Panc1 (cell line): Measurements from ENCODE around the gene SORT1. TPM values are rescaled to one million over a fixed set of nuclear protein-coding genes. Genes with fewer than 3 reads are reported as not detected.

Experiments used
- ATAC-seq: fragments of 200-7000 bp; cut with Tn5 transposase; 2 replicates; pipeline ENCODE4 v1.9.1; 2020; ENCODE audit warnings: mild to moderate bottlenecking, moderate library complexity
- BruUV-seq: library from RNA; stranded (reverse); fragments of 400-500 nt; replicated peaks from 2 replicates; lab custom pipeline; 2021; lab: Mats Ljungman, UMichigan
- CTCF ChIA-PET: fragments of 300-600 bp; sonication (Branson Sonifier 250); formaldehyde crosslinking; loops from one replicate; lab custom pipeline; 2022; ENCODE audit warnings: antibody characterized with exemption; lab: Charles Lee
- POLR2A ChIA-PET: fragments of 300-600 bp; sonication (Branson Sonifier 250); formaldehyde crosslinking; loops from one replicate; lab custom pipeline; 2022; ENCODE audit warnings: antibody characterized with exemption; lab: Charles Lee
- DNase-seq: peaks from one replicate; pipeline ENCODE4 v3.0.0-alpha.2; 2010; ENCODE audit warnings: low read depth, low spot score
- H3K27ac ChIP-seq: 2 replicates; pipeline ENCODE4 v1.5.1; 2011; ENCODE audit warnings: mild to moderate bottlenecking, low read length, inconsistent platforms
- H3K27me3 ChIP-seq: fragments of 200-500 bp; sonication (Bioruptor generic); 2 replicates; pipeline ENCODE4 v1.6.0; 2014; ENCODE audit warnings: low read length, inconsistent platforms; ENCODE audit not compliant: control insufficient read depth, insufficient read depth
- H3K36me3 ChIP-seq: fragments of 200-500 bp; sonication (Bioruptor generic); 2 replicates; pipeline ENCODE4 v1.5.1; 2014; ENCODE audit warnings: inconsistent platforms, mild to moderate bottlenecking, low read length, moderate library complexity; ENCODE audit not compliant: control insufficient read depth, insufficient read depth
- H3K4me1 ChIP-seq: 2 replicates; pipeline ENCODE4 v1.5.1; 2011; ENCODE audit warnings: inconsistent platforms, mild to moderate bottlenecking, low read length, moderate library complexity; ENCODE audit not compliant: control insufficient read depth, insufficient read depth
- H3K4me3 ChIP-seq, 2 experiments: 2 replicates each; pipeline ENCODE4 v1.5.1; 2011 to 2012; ENCODE audit warnings: low read depth in 2 of 2, low read length in 2 of 2, mild to moderate bottlenecking in 2 of 2, inconsistent platforms in 1 of 2, moderate library complexity in 1 of 2
- H3K9me3 ChIP-seq: fragments of 200-500 bp; sonication (Bioruptor generic); 2 replicates; pipeline ENCODE4 v1.5.1; 2014; ENCODE audit warnings: low read depth, mild to moderate bottlenecking, inconsistent platforms, low read length, moderate library complexity; ENCODE audit not compliant: control insufficient read depth, insufficient read depth
- CTCF ChIP-seq: fragments of 450-650 bp; IDR thresholded peaks from 2 replicates; pipeline ENCODE4 v1.5.1; 2017; ENCODE audit warnings: mild to moderate bottlenecking
- POLR2AphosphoS5 ChIP-seq: IDR thresholded peaks from 2 replicates; pipeline ENCODE4 v1.6.1; 2012; ENCODE audit warnings: mild to moderate bottlenecking, low read depth, low read length, moderate library complexity
- SIN3A ChIP-seq: IDR thresholded peaks from 2 replicates; pipeline ENCODE4 v1.6.1; 2012; ENCODE audit warnings: low read depth, mild to moderate bottlenecking, low read length, moderate library complexity, borderline replicate concordance; ENCODE audit not compliant: insufficient read depth
- TCF7L2 ChIP-seq: IDR thresholded peaks from 2 replicates; pipeline ENCODE4 v1.6.1; 2011; ENCODE audit warnings: mild to moderate bottlenecking, low read depth, low read length, inconsistent platforms
- in situ Hi-C: cut with HindIII; loops from 2 replicates; pipeline ENCODE4 v1.10.0; 2016; ENCODE audit warnings: low sequenced_read_pairs, low pct_unique_long_range_greater_than_20kb
- intact Hi-C: fragments of 100-400 bp; cut with micrococcal nuclease; formaldehyde crosslinking; loops from one replicate; pipeline ENCODE4 v1.10.0; 2022; ENCODE audit not compliant: unreplicated experiment
- total RNA-seq: library from RNA; stranded (reverse); gene quantifications from one replicate; pipeline ENCODE4 v1.2.1, GENCODE V29; 2021; ENCODE audit not compliant: unreplicated experiment
- TF ChIP-seq, protein P1 (sequence below), 2 experiments: IDR thresholded peaks; 2 replicates each; pipeline ENCODE4 v1.6.1; 2011 to 2012; ENCODE audit warnings: low read depth in 2 of 2, control low read depth in 1 of 2, low read length in 1 of 2, mild to moderate bottlenecking in 1 of 2, moderate library complexity in 1 of 2; ENCODE audit not compliant: insufficient read depth in 1 of 2

Gene SORT1
- total RNA-seq, 1 experiment from 2014 or later = 25.1 TPM

DNA sequence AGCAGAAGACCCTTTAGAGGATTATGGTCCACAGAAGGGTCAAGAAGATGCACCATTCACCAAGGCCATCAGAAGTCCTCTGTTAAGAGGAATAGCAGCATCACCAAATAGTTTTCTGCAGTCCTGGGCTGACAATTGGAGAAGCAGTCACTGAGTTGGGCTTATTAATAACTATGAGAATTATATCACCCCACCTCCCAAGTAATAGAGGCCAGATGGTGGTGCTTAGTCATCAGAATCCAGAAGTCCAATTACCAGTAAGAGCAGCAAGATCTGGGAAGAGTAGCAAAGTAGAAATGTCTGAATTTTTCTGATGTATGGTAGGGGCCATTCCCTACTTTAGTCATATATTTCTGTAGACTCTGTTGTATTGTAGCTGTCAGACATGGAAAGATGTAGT lies 34.6 kb upstream of the SORT1 start:
- DNase-seq (no peak), ATAC-seq (no peak)
- Histone ChIP-seq H3K4me3 (no peak overlapping the region), H3K27ac (no peak overlapping the region), H3K27me3 (no peaks in the 10 kb centered on the region), H3K9me3 (no peaks in the 10 kb centered on the region), H3K4me1 (peaks cover under 1% of the 10 kb centered on the region; the same call in 1 of the 2 replicates), H3K36me3 (no peaks in the 10 kb centered on the region)
- intact Hi-C loops (loop anchor here (10.0 kb wide), 1 partner anchor 102 kb away; the partner anchor contains the start of gene GPR61), in situ Hi-C loops (no loop called here)
- POLR2A ChIA-PET = no interaction called here
- no TSS peak for BruUV-seq
- TF ChIP-seq CTCF (no peak), TCF7L2 (no peak), POLR2AphosphoS5 (no peak), SIN3A (no peak)
- TF ChIP-seq, protein P1, sequence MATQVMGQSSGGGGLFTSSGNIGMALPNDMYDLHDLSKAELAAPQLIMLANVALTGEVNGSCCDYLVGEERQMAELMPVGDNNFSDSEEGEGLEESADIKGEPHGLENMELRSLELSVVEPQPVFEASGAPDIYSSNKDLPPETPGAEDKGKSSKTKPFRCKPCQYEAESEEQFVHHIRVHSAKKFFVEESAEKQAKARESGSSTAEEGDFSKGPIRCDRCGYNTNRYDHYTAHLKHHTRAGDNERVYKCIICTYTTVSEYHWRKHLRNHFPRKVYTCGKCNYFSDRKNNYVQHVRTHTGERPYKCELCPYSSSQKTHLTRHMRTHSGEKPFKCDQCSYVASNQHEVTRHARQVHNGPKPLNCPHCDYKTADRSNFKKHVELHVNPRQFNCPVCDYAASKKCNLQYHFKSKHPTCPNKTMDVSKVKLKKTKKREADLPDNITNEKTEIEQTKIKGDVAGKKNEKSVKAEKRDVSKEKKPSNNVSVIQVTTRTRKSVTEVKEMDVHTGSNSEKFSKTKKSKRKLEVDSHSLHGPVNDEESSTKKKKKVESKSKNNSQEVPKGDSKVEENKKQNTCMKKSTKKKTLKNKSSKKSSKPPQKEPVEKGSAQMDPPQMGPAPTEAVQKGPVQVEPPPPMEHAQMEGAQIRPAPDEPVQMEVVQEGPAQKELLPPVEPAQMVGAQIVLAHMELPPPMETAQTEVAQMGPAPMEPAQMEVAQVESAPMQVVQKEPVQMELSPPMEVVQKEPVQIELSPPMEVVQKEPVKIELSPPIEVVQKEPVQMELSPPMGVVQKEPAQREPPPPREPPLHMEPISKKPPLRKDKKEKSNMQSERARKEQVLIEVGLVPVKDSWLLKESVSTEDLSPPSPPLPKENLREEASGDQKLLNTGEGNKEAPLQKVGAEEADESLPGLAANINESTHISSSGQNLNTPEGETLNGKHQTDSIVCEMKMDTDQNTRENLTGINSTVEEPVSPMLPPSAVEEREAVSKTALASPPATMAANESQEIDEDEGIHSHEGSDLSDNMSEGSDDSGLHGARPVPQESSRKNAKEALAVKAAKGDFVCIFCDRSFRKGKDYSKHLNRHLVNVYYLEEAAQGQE (IDR thresholded peaks at IDR 0.05; ENCODE audit: insufficient read depth in 1 of 2, low read depth in 2 of 2, low read length in 1 of 2) = no peak
- CTCF ChIA-PET = no interaction called here

- CTCF ChIA-PET = interaction anchor here (0.6 to 1.0 kb wide), 2 partner anchors 106 to 346 kb away, joined by 3 to 17 read pairs; no protein-coding TSS in a partner anchor
- POLR2A ChIA-PET = no interaction called here
- intact Hi-C loops (no loop called here), in situ Hi-C loops (no loop called here)
- H3K4me1 ChIP-seq = peaks cover 10% of the 10 kb centered on the region
- peak overlapping the region; percentile 96 for H3K27ac ChIP-seq
- H3K4me3 ChIP-seq = peak overlapping the region; percentile 93 to 95
- DNase-seq (no peak), ATAC-seq (no peak)
- H3K27me3 ChIP-seq = no peaks in the 10 kb centered on the region
- BruUV-seq = no TSS peak
- H3K9me3 ChIP-seq = no peaks in the 10 kb centered on the region
- TF ChIP-seq CTCF = no peak
- TF ChIP-seq SIN3A = no peak
- TF ChIP-seq, protein P1 (IDR thresholded peaks at IDR 0.05; ENCODE audit: insufficient read depth in 1 of 2, low read depth in 2 of 2, low read length in 1 of 2) = no peak
- no peak for TF ChIP-seq TCF7L2
- no peak for TF ChIP-seq POLR2AphosphoS5
- peaks cover 2% of the 10 kb centered on the region for H3K36me3 ChIP-seq
Measured at GRCh38 chr1:109427171-109427467, 29.4 kb upstream of the SORT1 start.
